Upper lobe of left lung (tissue), 6 donors: ENCODE data around the gene MRPS23. TPM values are rescaled to one million over a fixed set of nuclear protein-coding genes. Genes with fewer than 3 reads are reported as not detected.

Source experiments
- ATAC-seq, 2 donors: fragments of 200-7000 bp; cut with Tn5 transposase; one replicate each; pipeline ENCODE4 v1.9.1; 2022; ENCODE audit warnings: mild to moderate bottlenecking in 2 of 2, moderate library complexity in 2 of 2; ENCODE audit not compliant: low FRiP score in 2 of 2
- DNase-seq, 2 donors: peaks; one replicate each; pipeline ENCODE4 v3.0.0-alpha.2; 2019 to 2020
- H3K27ac ChIP-seq, 4 donors: fragments of 200-600 bp; sonication (generic); one replicate each; pipeline ENCODE4 v1.5.1; 2016 to 2019
- H3K27me3 ChIP-seq, 4 donors: fragments of 200-600 bp; sonication (generic); one replicate each; pipeline ENCODE4 v1.5.1; 2017 to 2019
- H3K36me3 ChIP-seq, 4 donors: fragments of 200-600 bp; sonication (generic); one replicate each; pipeline ENCODE4 v1.5.1; 2016 to 2019
- H3K4me1 ChIP-seq, 4 donors: fragments of 200-600 bp; sonication (generic); one replicate each; pipeline ENCODE4 v1.5.1; 2018 to 2019
- H3K4me3 ChIP-seq, 4 donors: fragments of 200-600 bp; sonication (generic); one replicate each; pipeline ENCODE4 v1.5.1; 2017 to 2019; ENCODE audit warnings: mild to moderate bottlenecking in 2 of 4, moderate library complexity in 1 of 4
- H3K9me3 ChIP-seq, 4 donors: fragments of 200-600 bp; sonication (generic); one replicate each; pipeline ENCODE4 v1.5.1; 2018 to 2019
- CTCF ChIP-seq, 6 experiments: fragments of 450-650 bp in 4 of 6; fragments of 200-600 bp in 2 of 6; sonication (generic) in 2 of 6; IDR thresholded peaks; one replicate each; pipeline ENCODE4 v1.5.1; 2016 to 2019; ENCODE audit warnings: antibody characterized with exemption in 6 of 6
- EP300 ChIP-seq, 4 donors: sonication (generic); formaldehyde crosslinking; IDR thresholded peaks; one replicate each; pipeline ENCODE4 v1.5.1; 2017; ENCODE audit warnings: antibody characterized with exemption in 4 of 4, control low read depth in 2 of 4
- POLR2A ChIP-seq, 4 donors: fragments of 450-650 bp; IDR thresholded peaks; one replicate each; pipeline ENCODE4 v1.5.1; 2016 to 2017; ENCODE audit warnings: antibody characterized with exemption in 4 of 4, mild to moderate bottlenecking in 2 of 4
- POLR2AphosphoS5 ChIP-seq, 2 donors: sonication (generic); formaldehyde crosslinking; IDR thresholded peaks; one replicate each; pipeline ENCODE4 v1.5.1; 2017; ENCODE audit warnings: antibody characterized with exemption in 2 of 2
- WGBS, 2 donors: methylation state at CpG; one replicate each; pipeline ENCODE4 v1.1.5; 2017 to 2018; 5-methylcytosine and 5-hydroxymethylcytosine counted together
- total RNA-seq, 6 donors: library from RNA; depleted of rRNA in 4 of 6; stranded (reverse); fragments of >200 nt in 4 of 6; gene quantifications; one replicate each; pipeline versions ENCODE4 v1.1.0 to v1.2.1, GENCODE V29; 2016 to 2021
- donor health status: DM: no; HTN: no; CAD: no; lungs with moderate emphysema.
- donor health status: DM: no; HTN: yes; CAD: no; lungs with severe emphysema.

Gene MRPS23
- total RNA-seq, 6 donors from 2014 or later = 11.4 to 50.6 (median 19.1) TPM

GRCh38 chr17:57819285-57819684, 30.6 kb downstream of the MRPS23 start:
- Histone ChIP-seq H3K4me3 (no peak overlapping the region), H3K9me3 (no peaks in the 10 kb centered on the region), H3K36me3 (no peaks in the 10 kb centered on the region), H3K27me3 (no peaks in the 10 kb centered on the region), H3K27ac (no peak overlapping the region), H3K4me1 (peaks cover 0 to 4% (median 0%) of the 10 kb centered on the region in 4 donors)
- WGBS, 2 donors = 72% methylated on average over 2 of the region's 2 CpGs
- DNase-seq = no peak
- no peak for ATAC-seq
- TF ChIP-seq CTCF (IDR thresholded peaks at IDR 0.05) = no peak
- TF ChIP-seq POLR2AphosphoS5 (IDR thresholded peaks at IDR 0.05) = no peak
- no peak for TF ChIP-seq POLR2A (IDR thresholded peaks at IDR 0.05)
- TF ChIP-seq EP300 (IDR thresholded peaks at IDR 0.05) = no peak

GRCh38 chr17:57818066-57818465, 31.8 kb downstream of the MRPS23 start:
- ATAC-seq (no peak), DNase-seq (no peak)
- no peaks in the 10 kb centered on the region for H3K36me3 ChIP-seq
- TF ChIP-seq CTCF (IDR thresholded peaks at IDR 0.05) = no peak
- no peak for TF ChIP-seq POLR2AphosphoS5 (IDR thresholded peaks at IDR 0.05)
- TF ChIP-seq POLR2A (IDR thresholded peaks at IDR 0.05) = no peak
- no peak for TF ChIP-seq EP300 (IDR thresholded peaks at IDR 0.05)
- no peak overlapping the region for H3K27ac ChIP-seq
- 85 to 86% methylated on average over 8 to 9 of the region's 9 CpGs for WGBS, 2 donors
- no peaks in the 10 kb centered on the region for H3K27me3 ChIP-seq
- H3K4me3 ChIP-seq = no peak overlapping the region
- H3K4me1 ChIP-seq = no peaks in the 10 kb centered on the region
- no peaks in the 10 kb centered on the region for H3K9me3 ChIP-seq

GRCh38 chr17:57817299-57817698, 32.5 kb downstream of the MRPS23 start:
- DNase-seq = no peak

DNA sequence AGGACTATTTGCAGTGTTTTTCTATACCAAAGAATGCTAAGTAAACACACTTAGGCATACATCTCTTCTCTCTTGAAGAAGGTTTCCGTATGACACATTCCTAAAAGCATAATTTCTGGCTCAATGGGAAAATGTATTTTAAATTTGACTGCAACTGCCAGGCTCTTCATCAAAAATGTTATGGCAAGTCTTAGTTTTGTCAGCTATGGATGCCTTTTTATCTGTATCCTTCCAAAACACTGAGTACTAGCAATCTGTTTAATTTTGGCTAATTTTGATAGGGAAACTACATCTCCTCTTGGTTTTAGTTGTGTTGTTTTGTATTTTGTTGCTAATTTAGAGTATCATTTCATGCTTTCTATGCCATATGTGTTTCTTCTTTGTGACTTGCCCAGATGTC, 35.4 kb downstream of the MRPS23 start:
- Histone ChIP-seq H3K27ac (no peak overlapping the region), H3K27me3 (no peaks in the 10 kb centered on the region), H3K4me3 (no peak overlapping the region), H3K36me3 (no peaks in the 10 kb centered on the region), H3K4me1 (peaks cover 8 to 18% (median 14%) of the 10 kb centered on the region in 4 donors), H3K9me3 (no peaks in the 10 kb centered on the region)
- DNase-seq (no peak), ATAC-seq (no peak)
- 52 to 71% methylated on average over 1 of the region's 1 CpG for WGBS, 2 donors
- no peak for TF ChIP-seq POLR2AphosphoS5 (IDR thresholded peaks at IDR 0.05)
- no peak for TF ChIP-seq EP300 (IDR thresholded peaks at IDR 0.05)
- no peak for TF ChIP-seq CTCF (IDR thresholded peaks at IDR 0.05)
- no peak for TF ChIP-seq POLR2A (IDR thresholded peaks at IDR 0.05)

More at GRCh38 chr17:57817299-57817698, 32.5 kb downstream of the MRPS23 start:
- Histone ChIP-seq H3K36me3 (no peaks in the 10 kb centered on the region), H3K4me3 (no peak overlapping the region), H3K4me1 (no peaks in the 10 kb centered on the region), H3K27ac (no peak overlapping the region), H3K27me3 (no peaks in the 10 kb centered on the region), H3K9me3 (no peaks in the 10 kb centered on the region)
- no peak for TF ChIP-seq EP300 (IDR thresholded peaks at IDR 0.05)
- TF ChIP-seq POLR2A (IDR thresholded peaks at IDR 0.05) = no peak
- no peak for TF ChIP-seq POLR2AphosphoS5 (IDR thresholded peaks at IDR 0.05)
- no peak for TF ChIP-seq CTCF (IDR thresholded peaks at IDR 0.05)
- ATAC-seq = no peak
- 83 to 96% methylated on average over 4 of the region's 4 CpGs for WGBS, 2 donors

DNA sequence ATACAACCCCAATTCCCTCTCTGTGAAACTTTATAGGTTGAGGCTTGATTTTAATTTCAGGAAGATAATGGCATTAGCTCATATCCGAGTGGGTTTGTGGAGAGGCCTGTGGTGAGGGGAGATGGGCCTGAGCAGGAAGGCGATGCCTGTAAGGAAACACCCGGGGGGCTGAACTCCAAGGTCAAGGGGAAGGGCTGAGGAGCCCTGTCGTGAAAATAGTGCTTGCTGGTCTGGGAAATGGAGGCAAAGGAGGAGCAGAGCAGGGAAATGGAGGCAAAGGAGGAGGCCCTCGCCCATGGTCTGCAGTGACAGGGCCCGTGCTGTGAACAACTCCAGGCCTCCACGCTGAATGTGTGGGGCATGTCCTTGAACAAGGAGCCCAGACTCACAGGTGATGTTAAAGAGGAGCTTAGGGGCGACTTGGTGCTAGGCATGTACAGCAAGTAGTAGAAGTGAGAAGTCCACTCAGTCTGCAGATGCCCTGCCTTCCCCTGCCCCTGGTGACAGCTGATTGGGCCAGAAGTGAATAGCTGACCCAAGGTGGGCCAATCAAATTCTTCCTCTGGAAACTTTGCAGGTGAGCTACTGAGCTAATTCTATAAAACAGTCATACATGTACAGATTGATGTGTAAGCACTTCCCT, 38.1 kb downstream of the MRPS23 start:
- no peak overlapping the region for H3K27ac ChIP-seq
- no peak overlapping the region for H3K4me3 ChIP-seq
- 54 to 57% methylated on average over 8 of the region's 8 CpGs for WGBS, 2 donors
- no peaks in the 10 kb centered on the region for H3K27me3 ChIP-seq
- no peak for DNase-seq
- no peaks in the 10 kb centered on the region for H3K9me3 ChIP-seq
- peaks cover 8 to 18% (median 14%) of the 10 kb centered on the region in 4 donors for H3K4me1 ChIP-seq
- no peaks in the 10 kb centered on the region for H3K36me3 ChIP-seq
- TF ChIP-seq POLR2AphosphoS5 (IDR thresholded peaks at IDR 0.05) = no peak
- no peak for TF ChIP-seq POLR2A (IDR thresholded peaks at IDR 0.05)
- TF ChIP-seq CTCF (IDR thresholded peaks at IDR 0.05) = no peak
- no peak for TF ChIP-seq EP300 (IDR thresholded peaks at IDR 0.05)
- ATAC-seq = no peak
